Liver (tissue), 9 donors: Measurements from ENCODE around the gene FALEC. TPM values are rescaled to one million over a fixed set of nuclear protein-coding genes. Genes with fewer than 3 reads are reported as not detected.
A peak's percentile ranks its signal among the peaks of the same experiment; 100 is the strongest.

ENCODE experiments used
- DNase-seq: peaks from one replicate; pipeline ENCODE4 v3.0.0-alpha.2; 2017; ENCODE audit warnings: low spot score
- H3K27ac ChIP-seq, 2 donors: one replicate each; pipeline ENCODE4 v1.7.0; 2013; ENCODE audit warnings: inconsistent platforms in 2 of 2, low read length in 2 of 2, control low read depth in 1 of 2, low read depth in 1 of 2, mild to moderate bottlenecking in 1 of 2
- H3K27me3 ChIP-seq, 4 donors: one replicate each; pipeline versions ENCODE4 v1.6.1 to v1.7.0; 2013; ENCODE audit warnings: low read length in 3 of 4, inconsistent platforms in 1 of 4, mild to moderate bottlenecking in 1 of 4, moderate library complexity in 1 of 4; ENCODE audit not compliant: control insufficient read depth in 4 of 4, insufficient read depth in 4 of 4
- H3K36me3 ChIP-seq, 4 donors: one replicate each; pipeline versions ENCODE4 v1.6.1 to v1.7.0; 2013; ENCODE audit warnings: low read length in 3 of 4, mild to moderate bottlenecking in 3 of 4, low read depth in 1 of 4, moderate library complexity in 1 of 4; ENCODE audit not compliant: control insufficient read depth in 4 of 4, insufficient read depth in 3 of 4
- H3K4me1 ChIP-seq, 4 donors: one replicate each; pipeline versions ENCODE4 v1.6.1 to v1.7.0; 2013; ENCODE audit warnings: low read length in 3 of 4, mild to moderate bottlenecking in 3 of 4, moderate library complexity in 1 of 4; ENCODE audit not compliant: control insufficient read depth in 4 of 4, insufficient read depth in 4 of 4
- H3K4me3 ChIP-seq, 3 donors: one replicate each; pipeline versions ENCODE4 v1.6.1 to v1.7.0; 2013; ENCODE audit warnings: low read length in 3 of 3, control low read depth in 1 of 3, low read depth in 1 of 3, mild to moderate bottlenecking in 1 of 3
- H3K9ac ChIP-seq, 2 donors: one replicate each; pipeline ENCODE4 v1.7.0; 2013; ENCODE audit warnings: low read length in 2 of 2, mild to moderate bottlenecking in 2 of 2, moderate library complexity in 2 of 2, control low read depth in 1 of 2, low read depth in 1 of 2
- H3K9me3 ChIP-seq, 4 donors: one replicate each; pipeline versions ENCODE4 v1.6.1 to v1.7.0; 2013; ENCODE audit warnings: low read length in 3 of 4; ENCODE audit not compliant: control insufficient read depth in 4 of 4
- ATF3 ChIP-seq: IDR thresholded peaks from 2 replicates; pipeline ENCODE4 v1.6.1; 2016; ENCODE audit warnings: antibody characterized with exemption
- CTCF ChIP-seq: fragments of 150-350 bp; IDR thresholded peaks from 2 replicates; pipeline ENCODE4 v1.5.1; 2017; ENCODE audit warnings: improper control_type of control experiment, low read depth, low read length; ENCODE audit not compliant: missing input control
- EGR1 ChIP-seq, 2 donors: IDR thresholded peaks; 2 replicates each; pipeline ENCODE4 v1.6.1; 2016 to 2018; ENCODE audit warnings: antibody characterized with exemption in 2 of 2, low read depth in 2 of 2
- FOXA1 ChIP-seq: IDR thresholded peaks from 2 replicates; pipeline ENCODE4 v1.6.1; 2016; ENCODE audit warnings: antibody characterized with exemption
- FOXA2 ChIP-seq: IDR thresholded peaks from 2 replicates; pipeline ENCODE4 v1.6.1; 2016; ENCODE audit warnings: antibody characterized with exemption
- GABPA ChIP-seq, 2 donors: IDR thresholded peaks in 1 of 2; conservative IDR thresholded peaks in 1 of 2; 2 replicates each; pipeline ENCODE4 v1.6.1; 2016; ENCODE audit warnings: antibody characterized with exemption in 2 of 2, mild to moderate bottlenecking in 1 of 2, moderate library complexity in 1 of 2
- HNF4A ChIP-seq, 2 donors: conservative IDR thresholded peaks; 2 replicates each; pipeline ENCODE4 v1.6.1; 2016; ENCODE audit warnings: antibody characterized with exemption in 2 of 2, mild to moderate bottlenecking in 2 of 2
- HNF4G ChIP-seq: IDR thresholded peaks from 2 replicates; pipeline ENCODE4 v1.6.1; 2016; ENCODE audit warnings: antibody characterized with exemption
- JUND ChIP-seq, 2 donors: IDR thresholded peaks; 2 replicates each; pipeline ENCODE4 v1.6.1; 2016; ENCODE audit warnings: antibody characterized with exemption in 2 of 2
- MAX ChIP-seq: IDR thresholded peaks from 2 replicates; pipeline ENCODE4 v1.6.1; 2016; ENCODE audit warnings: antibody characterized with exemption
- NR2F2 ChIP-seq: IDR thresholded peaks from 2 replicates; pipeline ENCODE4 v1.6.1; 2016; ENCODE audit warnings: antibody characterized with exemption
- RAD21 ChIP-seq, 2 donors: IDR thresholded peaks; 2 replicates each; pipeline ENCODE4 v1.6.1; 2016; ENCODE audit warnings: antibody characterized with exemption in 2 of 2, mild to moderate bottlenecking in 2 of 2
- REST ChIP-seq: IDR thresholded peaks from 2 replicates; pipeline ENCODE4 v1.6.1; 2016; ENCODE audit warnings: antibody characterized with exemption, mild to moderate bottlenecking
- RXRA ChIP-seq, 2 donors: IDR thresholded peaks; 2 replicates each; pipeline ENCODE4 v1.6.1; 2017 to 2018; ENCODE audit warnings: antibody characterized with exemption in 2 of 2, mild to moderate bottlenecking in 1 of 2
- SP1 ChIP-seq: IDR thresholded peaks from 2 replicates; pipeline ENCODE4 v1.6.1; 2018; ENCODE audit warnings: antibody characterized with exemption, mild to moderate bottlenecking
- TAF1 ChIP-seq: conservative IDR thresholded peaks from 2 replicates; pipeline ENCODE4 v1.6.1; 2016; ENCODE audit warnings: antibody characterized with exemption, mild to moderate bottlenecking
- YY1 ChIP-seq: IDR thresholded peaks from 2 replicates; pipeline ENCODE4 v1.6.1; 2016; ENCODE audit warnings: antibody characterized with exemption, mild to moderate bottlenecking
- ZBTB33 ChIP-seq: IDR thresholded peaks from 2 replicates; pipeline ENCODE4 v1.6.1; 2016; ENCODE audit warnings: antibody characterized with exemption
- WGBS: extraction: QIAGEN DNeasy Blood & Tissue Kit; methylation state at CpG from one replicate; pipeline ENCODE4 v1.1.7; 2013; 5-methylcytosine and 5-hydroxymethylcytosine counted together
- polyA plus RNA-seq, 2 donors: library from polyadenylated mRNA; stranded (reverse) in 1 of 2; unstranded in 1 of 2; fragments of 200-250 nt in 1 of 2; fragments of >200 nt in 1 of 2; fragmentation: Nextera tagmentation in 1 of 2; extraction: Ambion mirVana in 1 of 2; gene quantifications; one replicate each; pipeline versions ENCODE4 v1.2.1 to v1.2.3, GENCODE V29; 2013 to 2015
- total RNA-seq, 2 donors: library from RNA; depleted of rRNA; stranded (reverse); fragments of >200 nt; gene quantifications; one replicate each; pipeline ENCODE4 v1.2.3, GENCODE V29; 2014
- donor health status: healthy.
- donor health status: healthy.
- donor health status: healthy.
- donor health status: healthy.
- donor health status: healthy.

The FALEC gene
- total and polyA plus RNA-seq, 4 donors: not detected

- 35% methylated on average over 2 of the region's 2 CpGs for WGBS
- no peaks in the 10 kb centered on the region for H3K27me3 ChIP-seq
- TF ChIP-seq RAD21 (IDR thresholded peaks at IDR 0.05): peak; percentile 49 to 60
- no peak for TF ChIP-seq REST
- H3K9me3 ChIP-seq: no peaks in the 10 kb centered on the region
- no peak for DNase-seq
- H3K9ac ChIP-seq: no peak overlapping the region
- peaks cover 0 to 13% (median 11%) of the 10 kb centered on the region in 4 donors for H3K4me1 ChIP-seq
- H3K36me3 ChIP-seq: peaks cover 0 to 3% (median 0%) of the 10 kb centered on the region in 4 donors
- no peak overlapping the region for H3K27ac ChIP-seq
- no peak overlapping the region for H3K4me3 ChIP-seq
Measured at GRCh38 chr1:150484861-150485260, 30.7 kb upstream of the FALEC start.

- TF ChIP-seq JUND (IDR thresholded peaks at IDR 0.05) (no peak), GABPA (IDR thresholded peaks at IDR 0.05 in 1 of 2, conservative IDR thresholded peaks at IDR 0.05 in 1 of 2) (peak; percentile 93 to 96), SP1 (peak; percentile 92), HNF4A (conservative IDR thresholded peaks at IDR 0.05) (peak in 1 of 2 donors; percentile 52), CTCF (peak; percentile 50), FOXA2 (no peak), HNF4G (no peak), FOXA1 (no peak), REST (peak; percentile 46), MAX (peak; percentile 48), RXRA (IDR thresholded peaks at IDR 0.05) (peak; percentile 37 to 69), EGR1 (IDR thresholded peaks at IDR 0.05; ENCODE audit: low read depth in 2 of 2) (no peak), ZBTB33 (peak; percentile 57), NR2F2 (no peak), YY1 (peak; percentile 86), RAD21 (IDR thresholded peaks at IDR 0.05) (peak; percentile 46 to 66), ATF3 (no peak), TAF1 (peak; percentile 94)
- peak; percentile 96 for DNase-seq
- H3K4me1 ChIP-seq: peaks cover 0 to 11% (median 8%) of the 10 kb centered on the region in 4 donors
- H3K4me3 ChIP-seq: peak within 1 kb of the TSS; percentile 55 to 92 (median 88)
- H3K9ac ChIP-seq: peak within 1 kb of the TSS; percentile 58 to 96
- H3K9me3 ChIP-seq: no peaks in the 10 kb centered on the region
- no peaks in the 10 kb centered on the region for H3K27me3 ChIP-seq
- H3K27ac ChIP-seq: peak within 1 kb of the TSS; percentile 57 to 79
- H3K36me3 ChIP-seq: peaks cover 0 to 16% (median 12%) of the 10 kb centered on the region in 4 donors
- under 1% methylated on average over 30 of the region's 30 CpGs for WGBS
Measured at GRCh38 chr1:150486966-150487762, 28.4 kb upstream of the FALEC start, which contains the start of gene TARS2. Gene TARS2 (plus strand): TSS chr1:150487419. CDS start chr1:150487451, 32 bp downstream.
